ENCODE data around the gene RIMS3. TPM values are rescaled to one million over a fixed set of nuclear protein-coding genes. Genes with fewer than 3 reads are reported as not detected.
"Not testable (repeated sequence)": the region's sequence is repeated elsewhere in the genome, so short reads cannot be mapped to it uniquely, and the experiment has no call there.

RIMS3 gene
- 0.84 TPM for total RNA-seq

DNA sequence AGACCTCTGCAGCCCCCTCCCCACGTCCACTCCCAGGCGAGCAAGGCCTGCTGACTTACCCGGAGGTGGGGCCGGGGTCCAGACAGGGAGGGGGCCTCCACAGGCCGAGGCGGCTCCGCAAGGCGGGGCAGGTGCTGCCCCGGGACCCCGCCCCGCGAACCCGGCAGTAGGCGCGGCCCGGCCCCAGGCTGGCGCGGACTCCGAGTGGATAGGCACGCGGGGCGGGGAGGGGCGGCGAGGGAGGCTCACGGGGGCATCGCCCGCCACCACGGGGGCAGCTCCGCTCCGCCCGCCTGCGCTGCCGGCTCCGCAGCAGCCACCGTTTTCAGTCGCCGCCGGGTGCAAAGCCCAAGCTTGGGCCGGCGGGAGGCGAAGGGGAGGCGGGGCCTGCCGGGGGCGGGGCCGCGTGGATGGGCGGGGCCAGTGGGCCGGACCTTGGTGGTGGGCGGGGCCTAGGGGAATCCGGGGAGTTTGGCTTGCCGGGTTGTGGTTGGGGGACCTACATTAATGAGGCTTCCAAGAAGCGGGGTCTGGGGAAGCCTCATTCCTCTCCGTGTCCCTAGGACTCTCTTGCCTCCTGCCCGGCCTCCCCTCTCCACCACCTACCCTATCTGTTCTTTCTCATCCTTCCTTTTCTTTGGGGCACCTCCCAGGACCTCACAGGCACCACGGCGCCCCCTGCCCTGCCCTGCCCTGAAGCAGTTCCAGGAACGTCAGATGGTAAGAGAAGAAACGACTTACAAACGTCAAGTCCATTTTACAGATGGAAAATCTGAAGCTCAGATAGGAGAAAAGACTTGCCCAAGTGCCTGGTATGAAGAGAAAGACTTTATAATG lies at the start of gene RIMS3:
Gene RIMS3 (minus strand): TSS at position 348 of the 837 bp plus-strand sequence. CDS start 23,757 bp downstream, outside the sequence.
- H3K27me3 ChIP-seq (ENCODE audit: insufficient read depth, low read length): no peaks in the 10 kb centered on the region
- H3K4me1 ChIP-seq (ENCODE audit: insufficient read depth, low read length): peaks cover 13% of the 10 kb centered on the region
- H3K4me3 ChIP-seq (ENCODE audit: low read length): peak within 1 kb of the TSS; percentile 42
- no peaks in the 10 kb centered on the region for H3K9me3 ChIP-seq (ENCODE audit: low read depth, low read length)

DNA sequence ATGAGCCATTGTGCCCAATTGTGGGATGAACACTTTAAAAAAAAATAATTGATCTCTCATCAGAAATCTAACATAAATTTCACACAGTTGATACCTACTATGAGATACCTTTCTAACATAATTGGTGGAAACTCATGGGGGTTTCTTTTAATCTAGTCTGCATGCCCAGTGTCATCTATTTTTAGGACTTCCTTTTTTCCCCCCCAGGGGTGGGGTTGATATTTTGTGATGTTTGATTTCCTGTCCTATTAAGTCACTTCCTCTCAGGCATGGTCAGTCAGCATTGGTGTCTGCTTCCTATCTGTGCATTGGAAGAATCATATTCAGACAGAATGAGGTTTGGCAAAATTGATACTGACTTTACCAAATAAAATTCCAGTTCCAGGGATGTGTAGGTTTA lies 47.5 kb upstream of the RIMS3 start:
- peaks cover 61% of the 10 kb centered on the region for H3K4me1 ChIP-seq (ENCODE audit: insufficient read depth, low read length)
- no peaks in the 10 kb centered on the region for H3K27me3 ChIP-seq (ENCODE audit: insufficient read depth, low read length)
- H3K4me3 ChIP-seq (ENCODE audit: low read length): no peak overlapping the region
- no peaks in the 10 kb centered on the region for H3K9me3 ChIP-seq (ENCODE audit: low read depth, low read length)

DNA sequence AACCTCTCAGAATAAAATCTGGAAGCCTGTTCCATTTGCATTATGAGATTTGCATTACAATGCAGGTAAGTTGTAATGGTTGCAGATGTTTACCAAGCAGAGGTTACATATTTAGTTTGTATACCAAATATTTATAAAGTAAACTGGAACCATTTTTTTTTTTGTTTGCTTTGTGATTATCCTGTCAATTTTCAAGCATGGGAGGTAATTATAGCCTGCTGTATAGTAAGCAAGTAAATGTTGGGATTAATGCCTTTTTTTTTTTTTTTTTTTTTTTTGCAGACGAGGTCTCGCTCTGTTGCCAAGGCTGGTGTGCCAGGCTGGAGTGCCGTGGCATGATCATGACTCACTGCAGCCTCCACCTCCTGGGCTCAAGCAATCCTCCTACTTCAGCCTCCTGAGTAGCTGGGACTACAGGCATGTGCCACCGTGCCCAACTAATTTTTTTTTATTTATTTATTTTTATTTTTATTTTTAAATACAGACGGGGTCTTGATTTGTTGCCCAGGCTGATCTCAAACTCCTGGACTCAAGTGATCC lies 47.0 kb upstream of the RIMS3 start:
- Histone ChIP-seq H3K27me3 (ENCODE audit: insufficient read depth, low read length) (no peaks in the 10 kb centered on the region), H3K4me1 (ENCODE audit: insufficient read depth, low read length) (peaks cover 64% of the 10 kb centered on the region), H3K9me3 (ENCODE audit: low read depth, low read length) (no peaks in the 10 kb centered on the region), H3K4me3 (ENCODE audit: low read length) (no peak overlapping the region)

DNA sequence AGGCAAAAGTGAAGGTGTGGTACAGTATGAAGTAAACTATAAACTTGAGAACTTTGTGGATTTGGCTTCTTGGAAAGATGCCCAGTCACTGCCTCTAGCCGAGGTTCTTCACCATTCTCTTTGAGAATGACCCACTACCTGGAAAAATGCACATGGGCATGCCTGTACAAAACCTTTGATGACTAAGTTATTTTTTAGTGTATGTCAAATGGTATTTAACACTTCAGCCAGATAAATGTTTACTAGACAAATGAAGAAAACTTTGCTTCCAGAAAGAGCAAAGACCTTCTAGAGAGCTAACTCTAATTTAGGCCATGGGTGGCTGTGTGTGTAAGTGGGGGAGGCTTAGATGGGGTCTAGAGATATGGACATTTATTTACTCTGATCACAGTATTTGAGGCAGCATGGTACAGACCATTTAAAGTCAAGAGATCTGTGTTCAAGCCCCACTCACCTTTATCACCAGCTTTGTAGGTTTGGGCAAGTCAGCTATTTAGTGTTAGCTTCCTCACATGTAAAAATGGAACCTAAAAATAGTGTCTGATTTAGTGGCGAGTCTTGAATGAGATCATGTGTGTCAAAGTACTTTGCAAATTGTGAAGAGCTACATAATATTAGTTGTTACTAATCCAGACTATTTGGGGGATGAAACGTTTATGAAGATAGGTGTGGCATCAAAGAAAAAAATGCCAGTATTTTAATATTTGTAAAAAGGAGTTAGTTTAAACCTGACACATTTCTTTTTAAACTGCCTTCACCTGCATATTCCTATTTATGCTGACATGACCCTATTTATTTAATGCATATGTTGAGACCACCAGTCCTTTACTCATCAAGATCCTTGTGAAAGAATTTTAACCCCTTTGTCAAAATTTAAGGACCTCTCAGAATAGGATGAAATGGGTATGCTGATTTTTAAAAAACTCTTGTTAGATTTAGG lies 46.3 kb upstream of the RIMS3 start:
- no peaks in the 10 kb centered on the region for H3K27me3 ChIP-seq (ENCODE audit: insufficient read depth, low read length)
- H3K4me3 ChIP-seq (ENCODE audit: low read length): no peak overlapping the region
- no peaks in the 10 kb centered on the region for H3K9me3 ChIP-seq (ENCODE audit: low read depth, low read length)
- peaks cover 64% of the 10 kb centered on the region for H3K4me1 ChIP-seq (ENCODE audit: insufficient read depth, low read length)

DNA sequence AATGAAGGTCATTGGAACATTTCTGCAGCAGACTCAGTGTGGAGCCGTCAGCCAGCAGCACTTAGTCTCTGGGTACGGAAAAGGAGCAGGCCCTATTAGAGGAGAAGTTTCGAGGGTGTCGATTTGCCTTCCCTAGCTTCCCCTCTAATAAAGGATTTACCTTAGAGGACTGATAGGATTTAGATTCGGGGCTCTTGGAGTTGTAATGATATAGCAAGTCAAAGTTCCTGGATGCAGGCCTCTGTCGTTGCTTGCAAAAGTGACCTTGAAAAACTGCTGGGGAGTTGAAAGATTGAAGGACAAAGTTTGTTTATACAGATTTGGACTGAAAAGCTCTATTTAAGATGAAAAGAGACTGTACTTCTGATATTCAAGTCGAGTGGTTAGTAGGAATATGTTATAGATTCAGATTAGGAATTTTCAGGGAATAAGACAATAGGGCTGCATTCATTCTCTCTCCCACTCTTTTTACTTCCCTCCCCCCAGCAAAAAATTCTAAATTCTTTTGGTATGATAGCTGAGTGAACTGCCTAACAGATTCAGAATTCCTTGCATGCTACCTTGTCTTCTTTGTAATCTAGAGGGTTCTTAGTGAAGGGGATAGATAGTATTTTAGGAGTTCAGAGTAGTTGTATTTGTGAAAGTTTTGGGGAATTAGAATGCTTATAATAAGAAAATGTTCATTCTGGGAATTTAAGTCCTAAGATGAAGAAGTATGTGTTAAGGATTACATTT lies 45.3 kb upstream of the RIMS3 start:
- Histone ChIP-seq H3K4me3 (ENCODE audit: low read length) (no peak overlapping the region), H3K27me3 (ENCODE audit: insufficient read depth, low read length) (no peaks in the 10 kb centered on the region), H3K9me3 (ENCODE audit: low read depth, low read length) (no peaks in the 10 kb centered on the region), H3K4me1 (ENCODE audit: insufficient read depth, low read length) (peaks cover 62% of the 10 kb centered on the region)

DNA sequence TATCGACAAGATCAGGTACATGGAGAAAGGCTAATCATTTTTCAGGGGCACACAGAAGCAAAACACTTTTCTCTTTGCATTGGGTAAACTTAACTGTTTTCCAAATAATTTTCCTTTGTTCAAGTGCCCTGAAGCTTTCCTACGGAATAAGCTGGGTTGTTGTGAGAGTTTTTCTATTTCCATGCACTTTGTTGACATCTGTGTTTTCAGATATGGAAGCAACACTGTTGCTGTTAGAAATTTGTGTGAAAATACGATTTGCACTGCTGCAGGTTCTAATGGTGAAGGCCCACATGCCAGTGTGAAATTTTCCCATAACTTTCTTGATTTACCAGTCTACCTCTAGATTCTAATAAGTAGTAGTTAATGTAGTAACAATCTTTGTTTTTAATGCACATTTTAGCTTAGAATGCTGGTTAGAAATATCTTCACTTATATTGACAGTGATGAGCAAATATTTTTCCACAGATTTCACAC lies 44.4 kb upstream of the RIMS3 start:
- Histone ChIP-seq H3K4me3 (ENCODE audit: low read length) (peak overlapping the region; percentile 52), H3K27me3 (ENCODE audit: insufficient read depth, low read length) (no peaks in the 10 kb centered on the region), H3K9me3 (ENCODE audit: low read depth, low read length) (no peaks in the 10 kb centered on the region), H3K4me1 (ENCODE audit: insufficient read depth, low read length) (peaks cover 62% of the 10 kb centered on the region)

DNA sequence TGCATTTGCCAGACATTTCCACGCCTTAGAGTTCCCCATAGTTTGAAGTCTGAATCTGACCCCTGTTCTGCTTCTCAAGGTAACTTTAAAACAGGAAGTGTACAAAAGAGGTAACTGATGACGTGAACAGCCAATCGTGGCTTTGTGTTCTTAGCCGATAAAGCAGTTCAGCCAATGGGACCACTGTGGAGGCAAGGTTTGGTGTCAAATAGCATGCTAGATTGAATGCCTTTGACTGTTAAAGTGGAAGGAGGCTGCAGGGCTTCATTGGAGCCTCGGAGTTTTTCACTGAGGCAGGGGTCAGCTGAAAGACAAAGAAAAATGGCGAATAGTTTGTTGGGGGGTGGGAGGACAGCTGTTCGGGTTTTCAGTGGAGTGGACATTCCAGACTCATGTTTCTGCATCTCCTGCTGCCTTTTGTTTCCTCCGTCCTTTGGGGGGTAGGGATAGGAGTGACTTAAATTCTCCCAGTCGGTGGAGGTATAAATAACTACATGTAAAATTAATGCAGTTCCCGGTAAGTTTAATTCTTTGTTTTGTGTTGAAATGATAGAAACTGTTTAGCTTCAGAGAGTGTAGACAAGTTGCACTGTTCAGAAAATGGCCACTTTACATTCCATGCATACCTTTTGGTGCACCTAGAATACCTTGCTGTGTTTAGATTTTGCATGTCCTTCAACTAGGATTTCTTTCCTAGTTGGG lies 43.8 kb upstream of the RIMS3 start:
- Histone ChIP-seq H3K4me3 (ENCODE audit: low read length) (peak overlapping the region; percentile 52), H3K9me3 (ENCODE audit: low read depth, low read length) (no peaks in the 10 kb centered on the region), H3K4me1 (ENCODE audit: insufficient read depth, low read length) (peaks cover 67% of the 10 kb centered on the region), H3K27me3 (ENCODE audit: insufficient read depth, low read length) (no peaks in the 10 kb centered on the region)

DNA sequence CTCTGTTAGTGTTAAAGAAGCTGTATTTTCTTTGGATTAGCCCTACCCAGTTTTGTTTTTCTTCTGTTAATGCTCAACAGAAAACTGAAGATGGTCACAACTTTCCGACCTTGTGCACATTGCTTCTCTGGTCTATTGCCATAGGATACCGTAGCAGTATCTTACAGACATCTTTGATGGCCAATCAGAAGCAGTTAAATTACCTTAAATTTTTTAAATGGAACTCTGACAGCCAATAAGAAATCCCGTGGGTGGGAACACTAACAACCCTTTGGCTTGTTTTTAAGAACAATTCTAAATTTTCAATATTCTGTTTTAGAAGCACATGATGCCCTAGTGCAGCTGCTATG lies 43.2 kb upstream of the RIMS3 start:
- Histone ChIP-seq H3K27me3 (ENCODE audit: insufficient read depth, low read length) (no peaks in the 10 kb centered on the region), H3K4me3 (ENCODE audit: low read length) (peak overlapping the region; percentile 52), H3K4me1 (ENCODE audit: insufficient read depth, low read length) (peaks cover 65% of the 10 kb centered on the region), H3K9me3 (ENCODE audit: low read depth, low read length) (no peaks in the 10 kb centered on the region)

DNA sequence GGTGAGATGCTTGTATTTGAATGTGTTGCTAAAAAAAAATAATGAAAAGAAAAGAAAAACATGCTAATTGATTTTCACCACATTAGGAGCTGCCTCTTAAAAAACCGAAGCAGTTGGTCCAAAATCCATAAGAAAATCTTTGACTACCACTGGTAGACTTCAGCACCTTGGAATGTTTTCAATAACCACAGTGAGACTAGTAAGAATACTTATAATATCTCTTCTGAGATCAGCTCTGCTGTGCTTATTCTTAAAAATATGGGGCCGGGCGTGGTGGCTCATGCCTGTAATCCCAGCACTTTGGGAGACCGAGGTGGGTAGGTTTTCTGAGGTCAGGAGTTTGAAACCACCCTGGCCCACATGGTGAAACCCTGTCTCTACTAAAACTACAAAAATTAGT lies 41.1 kb upstream of the RIMS3 start:
- H3K4me3 ChIP-seq (ENCODE audit: low read length): no peak overlapping the region
- H3K4me1 ChIP-seq (ENCODE audit: insufficient read depth, low read length): peaks cover 63% of the 10 kb centered on the region
- no peaks in the 10 kb centered on the region for H3K27me3 ChIP-seq (ENCODE audit: insufficient read depth, low read length)

DNA sequence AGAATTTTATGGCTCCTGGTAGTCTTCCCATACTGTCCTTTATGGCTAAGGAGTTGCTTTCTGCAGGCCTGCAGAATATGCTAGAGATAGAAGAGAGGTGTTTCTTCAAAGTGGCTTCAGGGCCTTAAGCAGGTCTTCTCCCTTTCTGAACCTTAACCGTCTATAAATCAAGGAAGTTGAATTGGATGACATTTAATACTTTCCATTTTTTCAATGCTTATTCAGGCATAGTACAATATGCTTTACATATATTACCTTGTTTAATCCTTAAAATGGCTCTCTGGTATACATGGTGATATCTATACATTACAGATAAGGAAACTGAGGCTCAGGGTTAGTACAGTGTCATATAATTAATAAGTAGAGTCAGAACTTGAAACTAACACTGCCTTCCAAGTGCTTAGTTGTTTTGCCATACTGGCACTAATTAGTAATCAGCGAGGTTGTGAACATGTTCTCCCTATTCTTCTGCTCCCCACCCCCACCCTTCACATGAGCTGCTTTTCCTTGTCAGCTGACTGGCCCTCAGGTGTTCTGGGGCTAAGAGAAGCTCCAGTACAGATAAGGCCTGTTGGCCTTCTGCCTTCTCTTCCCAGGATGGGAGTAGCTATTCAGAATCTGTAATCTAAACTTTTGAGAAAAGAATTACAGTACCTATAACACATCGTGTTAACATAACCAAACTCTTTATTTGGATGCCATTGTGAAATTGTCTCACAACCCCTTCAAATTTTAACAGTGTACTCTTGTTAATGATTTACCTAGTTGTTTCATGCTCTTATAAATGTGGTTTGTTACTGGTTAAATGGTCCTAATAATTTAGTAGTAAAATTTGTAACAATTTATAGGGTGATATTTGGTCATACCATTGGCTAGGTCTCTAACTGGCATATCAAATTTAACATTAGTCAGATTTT lies 39.6 kb upstream of the RIMS3 start:
- H3K4me1 ChIP-seq (ENCODE audit: insufficient read depth, low read length): peaks cover 62% of the 10 kb centered on the region
- H3K4me3 ChIP-seq (ENCODE audit: low read length): no peak overlapping the region
- no peaks in the 10 kb centered on the region for H3K27me3 ChIP-seq (ENCODE audit: insufficient read depth, low read length)
- no peaks in the 10 kb centered on the region for H3K9me3 ChIP-seq (ENCODE audit: low read depth, low read length)

More for the DNA sequence above, 41.1 kb upstream of the RIMS3 start:
- H3K9me3 ChIP-seq (ENCODE audit: low read depth, low read length): no peaks in the 10 kb centered on the region

DNA sequence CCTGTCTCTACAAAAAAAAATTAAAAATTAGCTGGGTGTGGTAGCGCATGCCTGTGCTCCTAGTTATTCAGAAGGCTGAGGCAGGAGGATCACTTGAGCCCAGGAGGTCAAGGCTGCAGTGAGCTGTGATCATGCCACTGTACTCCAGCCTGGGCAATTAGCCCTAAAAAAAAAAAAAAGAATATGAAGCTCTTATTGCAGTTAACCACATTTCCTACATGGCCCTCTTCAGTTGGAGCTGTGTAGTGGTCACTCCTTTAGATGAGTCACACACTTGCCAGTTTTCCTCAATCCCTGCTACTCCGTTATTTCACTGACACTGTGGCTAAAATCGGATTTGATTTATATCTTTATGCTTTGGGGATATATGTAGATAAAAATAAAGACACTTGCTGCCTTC lies 37.8 kb upstream of the RIMS3 start:
- H3K27me3 ChIP-seq (ENCODE audit: insufficient read depth, low read length): no peaks in the 10 kb centered on the region
- H3K4me1 ChIP-seq (ENCODE audit: insufficient read depth, low read length): peaks cover 60% of the 10 kb centered on the region
- H3K9me3 ChIP-seq (ENCODE audit: low read depth, low read length): no peaks in the 10 kb centered on the region
- no peak overlapping the region for H3K4me3 ChIP-seq (ENCODE audit: low read length)

DNA sequence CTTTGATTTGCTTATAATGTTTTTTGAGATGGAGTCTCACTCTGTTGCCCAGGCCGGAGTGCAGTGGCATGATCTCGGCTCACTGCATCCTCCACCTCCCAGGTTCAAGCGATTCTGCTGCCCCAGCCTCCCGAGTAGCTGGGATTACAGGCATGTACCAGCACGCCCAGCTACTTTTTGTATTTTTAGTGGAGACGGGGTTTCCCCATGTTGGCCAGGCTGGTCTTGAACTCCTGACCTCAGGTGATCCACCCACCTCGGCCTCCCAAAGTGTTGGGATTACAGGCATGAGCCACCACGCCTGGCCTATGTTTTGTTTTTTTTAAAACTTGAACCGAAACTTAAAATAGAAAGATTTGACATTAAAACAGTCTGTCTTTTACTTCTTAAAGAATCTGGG lies 37.3 kb upstream of the RIMS3 start:
- H3K27me3 ChIP-seq (ENCODE audit: insufficient read depth, low read length); H3K4me3 ChIP-seq (ENCODE audit: low read length); H3K9me3 ChIP-seq (ENCODE audit: low read depth, low read length): not testable (repeated sequence)
- peaks cover 57% of the 10 kb centered on the region for H3K4me1 ChIP-seq (ENCODE audit: insufficient read depth, low read length)

DNA sequence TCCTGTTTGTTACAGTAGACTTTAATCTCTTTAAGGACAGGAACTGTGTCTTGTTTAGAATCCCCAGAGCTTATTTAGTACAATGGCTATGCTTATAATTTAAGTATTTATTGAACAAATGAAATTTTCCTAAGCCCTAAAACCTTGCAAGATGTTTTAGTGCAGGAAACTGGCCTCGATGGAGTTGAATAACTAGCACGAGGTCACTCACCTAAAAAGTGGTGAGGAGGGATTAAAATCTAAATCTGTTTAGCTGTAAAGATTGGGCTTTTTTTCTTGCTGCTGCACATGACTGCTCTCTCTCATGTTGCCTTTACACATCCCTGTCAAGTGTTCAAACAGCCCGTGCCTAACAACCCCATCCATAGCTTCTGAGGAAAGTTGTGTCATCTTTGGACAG lies 36.2 kb upstream of the RIMS3 start:
- H3K4me3 ChIP-seq (ENCODE audit: low read length): no peak overlapping the region
- H3K27me3 ChIP-seq (ENCODE audit: insufficient read depth, low read length): no peaks in the 10 kb centered on the region
- no peaks in the 10 kb centered on the region for H3K9me3 ChIP-seq (ENCODE audit: low read depth, low read length)
- peaks cover 64% of the 10 kb centered on the region for H3K4me1 ChIP-seq (ENCODE audit: insufficient read depth, low read length)
